Thoracic aorta (tissue), 2 donors: Measurements from ENCODE around the gene FDX2. TPM values are rescaled to one million over a fixed set of nuclear protein-coding genes. Genes with fewer than 3 reads are reported as not detected.

Experiments used
- ATAC-seq: fragments of 150-250 bp; one replicate; pipeline ENCODE4 v1.8.0; 2017; ENCODE audit warnings: low read depth; ENCODE audit not compliant: insufficient number of reproducible peaks, low FRiP score
- DNase-seq: peaks from one replicate; pipeline ENCODE4 v3.0.0-alpha.2; 2020; ENCODE audit warnings: low spot score
- H3K27ac ChIP-seq, 2 donors: fragments of 200-600 bp; sonication (generic); 1 replicate in 1 of 2; 2 replicates in 1 of 2; pipeline ENCODE4 v1.5.1; 2016; ENCODE audit warnings: mild to moderate bottlenecking in 2 of 2, moderate library complexity in 2 of 2
- H3K27me3 ChIP-seq: fragments of 200-600 bp; sonication (generic); replicated peaks from 2 replicates; pipeline ENCODE4 v1.6.0; 2016; ENCODE audit warnings: mild to moderate bottlenecking; ENCODE audit not compliant: insufficient read depth
- H3K36me3 ChIP-seq: fragments of 200-600 bp; sonication (generic); one replicate; pipeline ENCODE4 v1.5.1; 2016
- H3K4me1 ChIP-seq, 2 donors: fragments of 200-600 bp; sonication (generic); 1 replicate in 1 of 2; 2 replicates in 1 of 2; pipeline versions ENCODE4 v1.5.1 to v1.6.0; 2016; ENCODE audit warnings: low read depth in 2 of 2, mild to moderate bottlenecking in 1 of 2; ENCODE audit not compliant: control insufficient read depth in 1 of 2
- H3K4me3 ChIP-seq: fragments of 200-600 bp; sonication (generic); 2 replicates; pipeline ENCODE4 v1.5.1; 2016; ENCODE audit warnings: mild to moderate bottlenecking
- H3K9me3 ChIP-seq: fragments of 200-600 bp; sonication (generic); 2 replicates; pipeline ENCODE4 v1.5.1; 2016
- total RNA-seq, 2 donors: library from RNA; depleted of rRNA; stranded (reverse); fragments of >200 nt; gene quantifications; one replicate each; pipeline versions ENCODE4 v1.1.0 to v1.2.3, GENCODE V29; 2016
- TF ChIP-seq, protein P1 (sequence below): fragments of 200-600 bp; sonication (generic); IDR thresholded peaks from one replicate; pipeline ENCODE4 v1.5.1; 2019; ENCODE audit warnings: antibody characterized with exemption

FDX2 gene
- total RNA-seq, 2 donors from 2014 or later, result 13.4 to 35.8 TPM

- DNase-seq, result no peak
- Histone ChIP-seq H3K9me3 (no peaks in the 10 kb centered on the region), H3K27ac (no peak overlapping the region), H3K36me3 (peaks cover 42% of the 10 kb centered on the region), H3K4me3 (no peak overlapping the region), H3K27me3 (no peaks in the 10 kb centered on the region), H3K4me1 (peaks cover 4 to 10% of the 10 kb centered on the region in 2 donors)
- ATAC-seq, result no peak
- TF ChIP-seq, protein P1, sequence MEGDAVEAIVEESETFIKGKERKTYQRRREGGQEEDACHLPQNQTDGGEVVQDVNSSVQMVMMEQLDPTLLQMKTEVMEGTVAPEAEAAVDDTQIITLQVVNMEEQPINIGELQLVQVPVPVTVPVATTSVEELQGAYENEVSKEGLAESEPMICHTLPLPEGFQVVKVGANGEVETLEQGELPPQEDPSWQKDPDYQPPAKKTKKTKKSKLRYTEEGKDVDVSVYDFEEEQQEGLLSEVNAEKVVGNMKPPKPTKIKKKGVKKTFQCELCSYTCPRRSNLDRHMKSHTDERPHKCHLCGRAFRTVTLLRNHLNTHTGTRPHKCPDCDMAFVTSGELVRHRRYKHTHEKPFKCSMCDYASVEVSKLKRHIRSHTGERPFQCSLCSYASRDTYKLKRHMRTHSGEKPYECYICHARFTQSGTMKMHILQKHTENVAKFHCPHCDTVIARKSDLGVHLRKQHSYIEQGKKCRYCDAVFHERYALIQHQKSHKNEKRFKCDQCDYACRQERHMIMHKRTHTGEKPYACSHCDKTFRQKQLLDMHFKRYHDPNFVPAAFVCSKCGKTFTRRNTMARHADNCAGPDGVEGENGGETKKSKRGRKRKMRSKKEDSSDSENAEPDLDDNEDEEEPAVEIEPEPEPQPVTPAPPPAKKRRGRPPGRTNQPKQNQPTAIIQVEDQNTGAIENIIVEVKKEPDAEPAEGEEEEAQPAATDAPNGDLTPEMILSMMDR, result no peak
These were observed 2.1 kb upstream of the FDX2 start for GRCh38 chr19:10317857-10318462.

DNA sequence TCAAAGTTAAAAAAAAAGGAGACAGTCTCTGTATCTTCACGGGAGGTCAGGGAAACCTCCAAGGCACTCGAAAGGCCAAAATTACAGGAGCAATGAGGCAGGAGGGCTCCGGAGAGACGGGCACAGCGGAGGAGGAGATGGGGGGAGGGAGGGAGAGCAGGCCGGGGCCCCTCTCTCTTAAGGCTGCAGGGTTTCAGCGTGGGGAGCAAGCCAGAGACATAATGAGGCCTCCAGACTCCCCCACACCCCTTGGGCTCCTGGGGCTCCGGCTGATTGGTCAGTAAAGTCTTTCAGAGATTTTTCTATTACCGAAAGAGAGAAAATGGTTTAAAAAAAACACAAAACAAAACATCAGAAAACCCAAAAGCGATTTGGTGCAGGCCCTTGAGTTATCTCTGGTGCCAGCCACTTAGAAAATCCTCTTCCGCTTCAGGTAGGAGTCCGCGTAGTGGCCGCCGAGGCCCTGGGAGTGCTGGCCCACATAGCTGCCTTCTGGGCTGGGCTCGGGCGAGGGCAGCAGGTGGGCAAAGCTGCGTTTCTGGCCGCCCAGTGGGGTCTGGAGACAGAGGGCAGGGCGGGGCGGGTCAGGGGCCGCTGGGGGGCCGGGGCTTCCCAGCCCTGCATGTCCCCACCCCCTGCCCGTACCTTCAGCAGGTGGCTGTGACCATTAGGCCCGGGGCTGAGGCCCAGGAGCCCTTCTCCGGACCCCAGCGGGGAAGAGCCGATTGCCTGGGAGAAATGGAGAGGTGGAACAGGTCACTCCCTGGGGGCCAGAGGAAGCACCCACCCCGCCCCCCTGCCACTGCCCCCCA is 1.4 kb upstream of the FDX2 start:
- TF ChIP-seq, protein P1, result no peak
- Histone ChIP-seq H3K4me3 (no peak overlapping the region), H3K27me3 (no peaks in the 10 kb centered on the region), H3K27ac (no peak overlapping the region), H3K4me1 (peaks cover 4 to 10% of the 10 kb centered on the region in 2 donors), H3K36me3 (peaks cover 35% of the 10 kb centered on the region), H3K9me3 (no peaks in the 10 kb centered on the region)
- DNase-seq, result no peak
- no peak for ATAC-seq

- no peaks in the 10 kb centered on the region for H3K27me3 ChIP-seq
- H3K27ac ChIP-seq, result peak overlapping the region in 1 of 2 donors; percentile 17
- no peaks in the 10 kb centered on the region for H3K9me3 ChIP-seq
- TF ChIP-seq, protein P1, result no peak
- H3K4me1 ChIP-seq, result peaks cover 4 to 10% of the 10 kb centered on the region in 2 donors
- ATAC-seq (no peak), DNase-seq (no peak)
- H3K36me3 ChIP-seq, result peaks cover 28% of the 10 kb centered on the region
- peak overlapping the region; percentile 96 for H3K4me3 ChIP-seq
These were observed 622 bp upstream of the FDX2 start for GRCh38 chr19:10316229-10317044.

DNA sequence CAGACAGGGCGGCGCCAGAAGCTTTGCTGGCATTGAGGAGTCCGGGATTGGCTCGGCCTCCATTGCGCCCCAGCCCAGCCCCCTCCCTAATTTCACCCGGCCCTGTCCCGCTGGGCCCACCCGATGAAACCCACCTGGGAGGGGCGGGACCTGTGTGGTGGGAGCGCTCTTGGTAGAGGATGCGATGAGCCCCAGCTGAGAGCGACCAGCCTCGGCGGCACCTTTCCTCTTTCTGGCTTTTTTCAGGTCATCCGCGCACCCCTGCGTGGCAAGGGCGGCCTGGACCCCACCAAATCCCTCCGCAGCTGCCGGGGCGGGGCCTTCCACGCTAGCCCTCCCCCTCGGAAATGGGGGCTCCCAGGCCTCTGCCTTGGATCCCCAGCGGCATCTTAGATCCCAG is 6.4 kb downstream of the FDX2 start, which contains the start of gene ZGLP1:
Gene ZGLP1, minus strand, starts transcription at position 393 of the 400 bp plus-strand sequence.
- Histone ChIP-seq H3K4me3 (no peak within 1 kb of the TSS), H3K9me3 (no peaks in the 10 kb centered on the region), H3K27ac (no peak within 1 kb of the TSS), H3K27me3 (no peaks in the 10 kb centered on the region), H3K4me1 (no peaks in the 10 kb centered on the region), H3K36me3 (peaks cover 8% of the 10 kb centered on the region)
- ATAC-seq (no peak), DNase-seq (no peak)
- TF ChIP-seq, protein P1, result no peak

GRCh38 chr19:10306327-10306726 is 9.5 kb downstream of the FDX2 start:
- TF ChIP-seq, protein P1, result no peak
- no peaks in the 10 kb centered on the region for H3K4me1 ChIP-seq
- no peaks in the 10 kb centered on the region for H3K27me3 ChIP-seq
- no peaks in the 10 kb centered on the region for H3K9me3 ChIP-seq
- no peak overlapping the region for H3K27ac ChIP-seq
- no peak for DNase-seq
- ATAC-seq, result no peak
- H3K4me3 ChIP-seq, result no peak overlapping the region
- peaks cover 8% of the 10 kb centered on the region for H3K36me3 ChIP-seq
